IPS-18a (cell line): ENCODE data around the gene ARIH1.

Experiments used
- H3K27ac ChIP-seq: one replicate; pipeline ENCODE4 v1.5.1; 2013; ENCODE audit warnings: low read length
- H3K27me3 ChIP-seq: one replicate; pipeline ENCODE4 v1.6.1; 2013; ENCODE audit warnings: mild to moderate bottlenecking, low read length; ENCODE audit not compliant: control insufficient read depth, insufficient read depth
- H3K36me3 ChIP-seq: one replicate; pipeline ENCODE4 v1.6.1; 2013; ENCODE audit warnings: low read depth, low read length; ENCODE audit not compliant: control insufficient read depth
- H3K4me1 ChIP-seq: one replicate; pipeline ENCODE4 v1.6.1; 2013; ENCODE audit warnings: low read depth, low read length; ENCODE audit not compliant: control insufficient read depth
- H3K4me3 ChIP-seq: one replicate; pipeline ENCODE4 v1.5.1; 2013; ENCODE audit warnings: low read length
- H3K9ac ChIP-seq: one replicate; pipeline ENCODE4 v1.6.1; 2013; ENCODE audit warnings: mild to moderate bottlenecking, low read length, moderate library complexity
- H3K9me3 ChIP-seq: one replicate; pipeline ENCODE4 v1.6.1; 2013; ENCODE audit warnings: low read depth, low read length; ENCODE audit not compliant: control insufficient read depth

ARIH1 gene

GRCh38 chr15:72545156-72545555 is 71.0 kb downstream of the ARIH1 start:
- Histone ChIP-seq H3K27me3 (no peaks in the 10 kb centered on the region), H3K4me1 (no peaks in the 10 kb centered on the region), H3K9ac (no peak overlapping the region), H3K27ac (no peak overlapping the region), H3K4me3 (no peak overlapping the region), H3K9me3 (peaks cover 3% of the 10 kb centered on the region), H3K36me3 (peaks cover 15% of the 10 kb centered on the region)

- no peaks in the 10 kb centered on the region for H3K27me3 ChIP-seq
Measured at GRCh38 chr15:72554471-72555425, 80.6 kb downstream of the ARIH1 start.

GRCh38 chr15:72559781-72560180 is 85.7 kb downstream of the ARIH1 start:
- Histone ChIP-seq H3K36me3 (peaks cover 40% of the 10 kb centered on the region), H3K9me3 (no peaks in the 10 kb centered on the region), H3K27ac (no peak overlapping the region), H3K9ac (no peak overlapping the region), H3K4me1 (no peaks in the 10 kb centered on the region), H3K27me3 (no peaks in the 10 kb centered on the region), H3K4me3 (no peak overlapping the region)

More at GRCh38 chr15:72554471-72555425, 80.6 kb downstream of the ARIH1 start:
- no peak overlapping the region for H3K4me3 ChIP-seq
- H3K36me3 ChIP-seq: peaks cover 21% of the 10 kb centered on the region
- no peaks in the 10 kb centered on the region for H3K4me1 ChIP-seq
- H3K9ac ChIP-seq: no peak overlapping the region
- no peak overlapping the region for H3K27ac ChIP-seq
- H3K9me3 ChIP-seq: no peaks in the 10 kb centered on the region

GRCh38 chr15:72560458-72560857 is 86.3 kb downstream of the ARIH1 start:
- H3K4me1 ChIP-seq: no peaks in the 10 kb centered on the region
- H3K9me3 ChIP-seq: no peaks in the 10 kb centered on the region
- peaks cover 37% of the 10 kb centered on the region for H3K36me3 ChIP-seq
- H3K4me3 ChIP-seq: no peak overlapping the region
- H3K27me3 ChIP-seq: no peaks in the 10 kb centered on the region
- H3K9ac ChIP-seq: no peak overlapping the region
- H3K27ac ChIP-seq: no peak overlapping the region

GRCh38 chr15:72562386-72562785 is 88.3 kb downstream of the ARIH1 start:
- no peaks in the 10 kb centered on the region for H3K27me3 ChIP-seq
- H3K9ac ChIP-seq: no peak overlapping the region
- peaks cover 43% of the 10 kb centered on the region for H3K36me3 ChIP-seq
- H3K4me1 ChIP-seq: no peaks in the 10 kb centered on the region
- H3K27ac ChIP-seq: no peak overlapping the region
- no peak overlapping the region for H3K4me3 ChIP-seq
- H3K9me3 ChIP-seq: no peaks in the 10 kb centered on the region

- H3K4me3 ChIP-seq: no peak overlapping the region
- no peaks in the 10 kb centered on the region for H3K4me1 ChIP-seq
- H3K9ac ChIP-seq: no peak overlapping the region
- peaks cover 47% of the 10 kb centered on the region for H3K36me3 ChIP-seq
- no peaks in the 10 kb centered on the region for H3K27me3 ChIP-seq
- no peak overlapping the region for H3K27ac ChIP-seq
- H3K9me3 ChIP-seq: no peaks in the 10 kb centered on the region
Measured at GRCh38 chr15:72562878-72563277, 88.7 kb downstream of the ARIH1 start.

- no peaks in the 10 kb centered on the region for H3K4me1 ChIP-seq
- no peaks in the 10 kb centered on the region for H3K9me3 ChIP-seq
- no peaks in the 10 kb centered on the region for H3K27me3 ChIP-seq
- no peak overlapping the region for H3K4me3 ChIP-seq
- no peak overlapping the region for H3K27ac ChIP-seq
- H3K9ac ChIP-seq: no peak overlapping the region
- peaks cover 55% of the 10 kb centered on the region for H3K36me3 ChIP-seq
Measured at GRCh38 chr15:72564091-72564490, 90.0 kb downstream of the ARIH1 start.

- Histone ChIP-seq H3K9me3 (no peaks in the 10 kb centered on the region), H3K27me3 (no peaks in the 10 kb centered on the region), H3K4me3 (no peak overlapping the region), H3K9ac (no peak overlapping the region), H3K36me3 (peaks cover 76% of the 10 kb centered on the region), H3K27ac (no peak overlapping the region), H3K4me1 (no peaks in the 10 kb centered on the region)
Measured at GRCh38 chr15:72566973-72567372, 92.8 kb downstream of the ARIH1 start.

GRCh38 chr15:72570059-72570458 is 95.9 kb downstream of the ARIH1 start:
- H3K9ac ChIP-seq: no peak overlapping the region
- no peaks in the 10 kb centered on the region for H3K9me3 ChIP-seq
- H3K4me3 ChIP-seq: no peak overlapping the region
- H3K4me1 ChIP-seq: no peaks in the 10 kb centered on the region
- no peaks in the 10 kb centered on the region for H3K27me3 ChIP-seq
- H3K27ac ChIP-seq: no peak overlapping the region
- peaks cover 63% of the 10 kb centered on the region for H3K36me3 ChIP-seq

- Histone ChIP-seq H3K4me1 (no peaks in the 10 kb centered on the region), H3K4me3 (no peak overlapping the region), H3K9ac (no peak overlapping the region), H3K27ac (no peak overlapping the region), H3K27me3 (no peaks in the 10 kb centered on the region), H3K36me3 (peaks cover 57% of the 10 kb centered on the region), H3K9me3 (no peaks in the 10 kb centered on the region)
Measured at GRCh38 chr15:72579814-72580213, 105.7 kb downstream of the ARIH1 start.

GRCh38 chr15:72584006-72584405 is 109.9 kb downstream of the ARIH1 start:
- no peaks in the 10 kb centered on the region for H3K4me1 ChIP-seq
- no peak overlapping the region for H3K9ac ChIP-seq
- H3K27ac ChIP-seq: no peak overlapping the region
- no peaks in the 10 kb centered on the region for H3K27me3 ChIP-seq
- peaks cover 44% of the 10 kb centered on the region for H3K36me3 ChIP-seq
- no peaks in the 10 kb centered on the region for H3K9me3 ChIP-seq
- no peak overlapping the region for H3K4me3 ChIP-seq

GRCh38 chr15:72585025-72585424 is 110.9 kb downstream of the ARIH1 start:
- Histone ChIP-seq H3K27ac (no peak overlapping the region), H3K9me3 (no peaks in the 10 kb centered on the region), H3K4me1 (no peaks in the 10 kb centered on the region), H3K9ac (no peak overlapping the region), H3K36me3 (peaks cover 41% of the 10 kb centered on the region), H3K27me3 (no peaks in the 10 kb centered on the region), H3K4me3 (no peak overlapping the region)
